ENCODE measurements around the gene VWA8.

Gene VWA8

DNA sequence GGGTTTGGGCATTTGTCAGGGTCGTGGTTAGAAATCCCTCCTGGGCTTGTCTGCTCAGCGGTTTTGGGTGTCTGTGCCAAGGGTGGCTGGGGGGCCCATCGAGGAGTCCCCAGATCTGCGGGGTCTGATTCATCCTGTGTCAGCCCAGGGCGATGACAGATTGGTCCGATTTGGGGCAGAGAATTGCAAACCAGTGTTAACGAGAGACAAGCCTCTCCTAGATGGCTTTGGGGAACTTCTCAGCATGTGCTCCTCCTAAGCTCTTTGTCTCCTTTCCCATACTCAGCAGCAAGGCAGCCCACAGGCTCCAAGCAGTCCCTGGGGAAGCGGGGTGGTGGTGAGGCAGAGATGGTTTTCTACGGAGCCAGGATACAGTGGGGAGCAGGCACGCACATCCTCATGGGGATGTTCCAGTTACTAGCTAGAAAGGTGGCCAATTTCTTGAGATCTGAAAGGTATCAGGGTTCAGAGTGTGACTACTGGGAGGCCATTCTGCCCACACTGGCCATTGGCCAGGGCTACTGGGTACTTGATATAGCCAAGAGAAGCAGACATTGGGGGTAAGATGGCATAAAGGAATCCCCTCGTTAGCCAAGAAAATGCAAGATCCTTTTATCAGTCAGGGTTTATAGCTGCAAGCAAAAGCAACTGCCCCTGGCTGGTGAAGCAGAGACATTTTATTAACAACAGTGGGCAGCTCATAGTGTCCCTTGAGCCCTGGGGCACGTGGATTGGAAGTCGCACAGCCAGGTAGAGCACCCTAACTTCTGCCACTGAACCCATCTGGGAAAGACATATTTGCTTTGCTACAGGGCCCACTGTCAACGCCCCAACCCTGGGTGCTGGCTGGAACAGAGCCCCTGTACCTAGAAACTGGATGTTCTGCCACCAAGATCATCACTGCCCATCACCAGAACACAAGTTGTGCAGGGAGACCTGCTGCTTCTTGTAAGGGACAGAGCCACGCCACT is 440.0 kb downstream of the VWA8 start:
- no peak for ATAC-seq
- TF ChIP-seq ISL1 (CRISPR knock-in tag; IDR thresholded peaks at IDR 0.05), result no peak
- TF ChIP-seq PPARA (CRISPR knock-in tag; IDR thresholded peaks at IDR 0.05; ENCODE audit: borderline replicate concordance), result no peak
- TF ChIP-seq, protein P1, sequence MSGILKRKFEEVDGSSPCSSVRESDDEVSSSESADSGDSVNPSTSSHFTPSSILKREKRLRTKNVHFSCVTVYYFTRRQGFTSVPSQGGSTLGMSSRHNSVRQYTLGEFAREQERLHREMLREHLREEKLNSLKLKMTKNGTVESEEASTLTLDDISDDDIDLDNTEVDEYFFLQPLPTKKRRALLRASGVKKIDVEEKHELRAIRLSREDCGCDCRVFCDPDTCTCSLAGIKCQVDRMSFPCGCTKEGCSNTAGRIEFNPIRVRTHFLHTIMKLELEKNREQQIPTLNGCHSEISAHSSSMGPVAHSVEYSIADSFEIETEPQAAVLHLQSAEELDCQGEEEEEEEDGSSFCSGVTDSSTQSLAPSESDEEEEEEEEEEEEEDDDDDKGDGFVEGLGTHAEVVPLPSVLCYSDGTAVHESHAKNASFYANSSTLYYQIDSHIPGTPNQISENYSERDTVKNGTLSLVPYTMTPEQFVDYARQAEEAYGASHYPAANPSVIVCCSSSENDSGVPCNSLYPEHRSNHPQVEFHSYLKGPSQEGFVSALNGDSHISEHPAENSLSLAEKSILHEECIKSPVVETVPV (CRISPR knock-in tag; IDR thresholded peaks at IDR 0.05), result no peak
- TF ChIP-seq BACH2 (CRISPR knock-in tag; IDR thresholded peaks at IDR 0.05; ENCODE audit: borderline replicate concordance), result no peak

- ATAC-seq, result no peak
- no peak for TF ChIP-seq POU6F1 (CRISPR knock-in tag; IDR thresholded peaks at IDR 0.05; ENCODE audit: borderline replicate concordance, low read depth)
These were observed 440.8 kb downstream of the VWA8 start for GRCh38 chr13:41520016-41520659.
